DND-41 (cell line): ENCODE measurements around the gene IL26.

Source experiments
- ATAC-seq: fragments of 200-7000 bp; cut with Tn5 transposase; 3 replicates; pipeline ENCODE4 v1.9.1; 2021; ENCODE audit warnings: low read depth; ENCODE audit not compliant: insufficient read depth
- DNase-seq: peaks from one replicate; pipeline ENCODE4 v3.0.0-alpha.2; 2020
- H2AFZ ChIP-seq: 2 replicates; pipeline ENCODE4 v1.6.0; 2012; ENCODE audit warnings: low read depth, low read length
- H3K27ac ChIP-seq: 2 replicates; pipeline ENCODE4 v1.5.1; 2012; ENCODE audit warnings: low read length, inconsistent platforms
- H3K27me3 ChIP-seq: fragments of 200-600 bp; sonication (generic); 2 replicates; pipeline ENCODE4 v1.6.0; 2012; ENCODE audit warnings: low read length, mild to moderate bottlenecking, inconsistent platforms; ENCODE audit not compliant: insufficient read depth, poor library complexity
- H3K36me3 ChIP-seq: 2 replicates; pipeline ENCODE4 v1.5.1; 2012; ENCODE audit warnings: low read length, inconsistent platforms; ENCODE audit not compliant: insufficient read depth
- H3K4me1 ChIP-seq: 2 replicates; pipeline ENCODE4 v1.5.1; 2012; ENCODE audit warnings: mild to moderate bottlenecking, low read length; ENCODE audit not compliant: insufficient read depth
- H3K4me2 ChIP-seq: 2 replicates; pipeline ENCODE4 v1.6.0; 2012; ENCODE audit warnings: mild to moderate bottlenecking, moderate library complexity, low read length, inconsistent platforms; ENCODE audit not compliant: insufficient read depth
- H3K4me3 ChIP-seq, 2 experiments: fragments of 200-600 bp in 1 of 2; shearing (Covaris generic) in 1 of 2; 2 replicates each; pipeline ENCODE4 v1.5.1; 2012 to 2016; ENCODE audit warnings: inconsistent platforms in 2 of 2, low read length in 2 of 2, mild to moderate bottlenecking in 2 of 2, low read depth in 1 of 2, moderate library complexity in 1 of 2
- H3K79me2 ChIP-seq: 2 replicates; pipeline ENCODE4 v1.6.0; 2012; ENCODE audit warnings: low read length, inconsistent platforms; ENCODE audit not compliant: insufficient read depth
- H3K9ac ChIP-seq: 2 replicates; pipeline ENCODE4 v1.6.0; 2012; ENCODE audit warnings: low read depth, mild to moderate bottlenecking, inconsistent platforms, low read length, moderate library complexity
- H3K9me3 ChIP-seq: 2 replicates; pipeline ENCODE4 v1.5.1; 2012; ENCODE audit warnings: low read length, moderate library complexity, mild to moderate bottlenecking, inconsistent platforms; ENCODE audit not compliant: insufficient read depth, severe bottlenecking
- H4K20me1 ChIP-seq: 2 replicates; pipeline ENCODE4 v1.6.0; 2012; ENCODE audit warnings: low read length; ENCODE audit not compliant: insufficient read depth
- EZH2 ChIP-seq: IDR thresholded peaks from 3 replicates; pipeline ENCODE4 v1.6.1; 2012; ENCODE audit warnings: borderline replicate concordance, low read depth, mild to moderate bottlenecking, moderate library complexity, low read length, inconsistent platforms; ENCODE audit not compliant: severe bottlenecking
- TF ChIP-seq, protein P1 (sequence below): IDR thresholded peaks from 2 replicates; pipeline ENCODE4 v1.5.1; 2012; ENCODE audit warnings: borderline replicate concordance, low read length, moderate library complexity, mild to moderate bottlenecking; ENCODE audit not compliant: poor library complexity, severe bottlenecking; ENCODE audit errors: extremely low read depth

Gene IL26

DNA sequence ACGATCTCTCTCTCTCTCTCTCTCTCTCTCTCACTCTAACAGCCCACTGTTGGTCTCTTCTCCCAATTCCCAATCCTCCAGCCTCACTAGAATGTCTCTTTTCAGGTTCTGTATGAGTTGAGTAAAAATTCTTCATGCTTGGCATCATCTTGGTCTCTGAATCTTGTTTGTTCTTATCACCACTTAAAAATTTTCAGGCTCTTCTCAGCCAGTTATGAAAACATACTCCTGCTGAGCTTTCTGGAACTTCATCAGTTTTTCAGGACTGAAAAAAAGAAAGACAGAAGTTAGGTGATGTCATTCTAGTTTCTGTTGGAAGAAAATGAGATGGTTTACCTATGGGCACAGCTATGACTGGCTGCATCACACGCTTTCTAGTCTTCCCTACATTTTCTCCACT, 39.2 kb upstream of the IL26 start:
- H3K79me2 ChIP-seq = no peaks in the 10 kb centered on the region
- DNase-seq (no peak), ATAC-seq (no peak)
- H2AFZ ChIP-seq = no peak overlapping the region
- no peak overlapping the region for H3K4me3 ChIP-seq
- TF ChIP-seq, protein P1, sequence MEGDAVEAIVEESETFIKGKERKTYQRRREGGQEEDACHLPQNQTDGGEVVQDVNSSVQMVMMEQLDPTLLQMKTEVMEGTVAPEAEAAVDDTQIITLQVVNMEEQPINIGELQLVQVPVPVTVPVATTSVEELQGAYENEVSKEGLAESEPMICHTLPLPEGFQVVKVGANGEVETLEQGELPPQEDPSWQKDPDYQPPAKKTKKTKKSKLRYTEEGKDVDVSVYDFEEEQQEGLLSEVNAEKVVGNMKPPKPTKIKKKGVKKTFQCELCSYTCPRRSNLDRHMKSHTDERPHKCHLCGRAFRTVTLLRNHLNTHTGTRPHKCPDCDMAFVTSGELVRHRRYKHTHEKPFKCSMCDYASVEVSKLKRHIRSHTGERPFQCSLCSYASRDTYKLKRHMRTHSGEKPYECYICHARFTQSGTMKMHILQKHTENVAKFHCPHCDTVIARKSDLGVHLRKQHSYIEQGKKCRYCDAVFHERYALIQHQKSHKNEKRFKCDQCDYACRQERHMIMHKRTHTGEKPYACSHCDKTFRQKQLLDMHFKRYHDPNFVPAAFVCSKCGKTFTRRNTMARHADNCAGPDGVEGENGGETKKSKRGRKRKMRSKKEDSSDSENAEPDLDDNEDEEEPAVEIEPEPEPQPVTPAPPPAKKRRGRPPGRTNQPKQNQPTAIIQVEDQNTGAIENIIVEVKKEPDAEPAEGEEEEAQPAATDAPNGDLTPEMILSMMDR = no peak
- H3K9me3 ChIP-seq = no peaks in the 10 kb centered on the region
- no peaks in the 10 kb centered on the region for H3K27me3 ChIP-seq
- no peaks in the 10 kb centered on the region for H3K36me3 ChIP-seq
- H4K20me1 ChIP-seq = no peaks in the 10 kb centered on the region
- no peak overlapping the region for H3K27ac ChIP-seq
- no peak overlapping the region for H3K9ac ChIP-seq
- H3K4me1 ChIP-seq = no peaks in the 10 kb centered on the region
- no peak overlapping the region for H3K4me2 ChIP-seq

- Histone ChIP-seq H3K4me2 (no peak overlapping the region), H3K27me3 (no peaks in the 10 kb centered on the region), H3K9me3 (no peaks in the 10 kb centered on the region), H3K4me1 (no peaks in the 10 kb centered on the region), H3K36me3 (no peaks in the 10 kb centered on the region), H3K79me2 (no peaks in the 10 kb centered on the region), H3K27ac (no peak overlapping the region), H2AFZ (no peak overlapping the region), H3K4me3 (no peak overlapping the region), H3K9ac (no peak overlapping the region), H4K20me1 (no peaks in the 10 kb centered on the region)
- no peak for DNase-seq
- TF ChIP-seq EZH2 = no peak
- TF ChIP-seq, protein P1 = no peak
- no peak for ATAC-seq
These were observed 38.7 kb upstream of the IL26 start for GRCh38 chr12:68264158-68264855.

DNA sequence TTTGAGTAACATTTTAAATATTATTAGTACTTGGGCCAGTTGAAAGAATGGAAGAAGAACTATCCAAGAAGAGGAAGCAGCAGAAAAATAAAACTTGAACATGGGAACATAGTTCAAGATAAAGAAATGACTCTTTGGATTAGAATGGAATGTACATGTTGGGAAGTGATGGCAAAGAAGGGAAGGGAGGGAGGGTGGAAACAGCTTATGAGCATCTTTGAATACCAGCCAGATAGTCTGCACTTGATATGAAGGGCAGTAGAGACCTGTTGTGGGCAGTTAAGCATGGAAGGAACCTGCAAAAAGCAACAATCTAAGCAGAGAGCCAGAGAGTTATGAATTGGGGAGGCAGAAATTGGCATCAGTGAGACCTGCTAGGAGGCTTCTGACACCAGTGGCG, 37.8 kb upstream of the IL26 start:
- Histone ChIP-seq H3K9me3 (no peaks in the 10 kb centered on the region), H3K4me1 (no peaks in the 10 kb centered on the region), H3K36me3 (no peaks in the 10 kb centered on the region), H3K27ac (no peak overlapping the region), H3K79me2 (no peaks in the 10 kb centered on the region), H3K4me3 (no peak overlapping the region), H3K9ac (no peak overlapping the region), H4K20me1 (no peaks in the 10 kb centered on the region), H3K4me2 (no peak overlapping the region), H2AFZ (no peak overlapping the region), H3K27me3 (no peaks in the 10 kb centered on the region)
- ATAC-seq (no peak), DNase-seq (no peak)
- TF ChIP-seq, protein P1 = no peak
- TF ChIP-seq EZH2 = no peak
